Stomach (tissue), 4 donors: ENCODE data around the gene USP24.

Experiments
- EP300 ChIP-seq: sonication (generic); formaldehyde crosslinking; IDR thresholded peaks from one replicate; pipeline ENCODE4 v1.6.1; 2017; ENCODE audit warnings: antibody characterized with exemption
- POLR2A ChIP-seq, 4 donors: fragments of 450-650 bp; IDR thresholded peaks; one replicate each; pipeline ENCODE4 v1.6.1; 2016; ENCODE audit warnings: antibody characterized with exemption in 4 of 4, control low read depth in 2 of 4, mild to moderate bottlenecking in 1 of 4, moderate library complexity in 1 of 4

DNA sequence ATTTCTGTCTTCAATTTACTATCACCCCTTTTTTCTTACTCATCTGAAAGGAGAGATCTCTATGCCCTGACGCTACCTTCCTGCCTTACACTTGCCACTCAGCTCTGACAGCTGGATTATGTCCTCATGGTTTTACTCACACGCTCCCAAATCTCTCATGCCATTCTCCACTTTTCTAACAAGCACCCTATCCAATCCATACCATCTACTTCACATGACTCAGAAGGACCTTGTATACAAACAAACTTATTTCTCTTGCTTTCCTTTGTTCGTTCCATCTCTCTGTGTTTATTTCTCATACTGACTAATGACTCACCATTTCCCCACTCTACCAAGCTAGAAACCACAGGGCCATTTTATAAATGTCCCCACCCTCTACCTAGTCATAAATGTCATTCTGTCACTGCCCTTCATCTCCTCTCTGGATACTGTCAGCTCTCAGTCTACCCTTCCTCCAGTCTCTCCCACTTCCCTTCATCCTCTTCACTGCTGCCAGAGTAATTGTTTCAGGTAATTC lies 87.3 kb downstream of the USP24 start:
- no peak for TF ChIP-seq EP300
- no peak for TF ChIP-seq POLR2A (IDR thresholded peaks at IDR 0.05)
